SK-N-SH treated with all-trans-retinoic acid at 6 μM for 48 hours (cell line): ENCODE results near the gene AKAP9.
"Not testable (repeated sequence)": the region's sequence is repeated elsewhere in the genome, so short reads cannot be mapped to it uniquely, and the experiment has no call there.

Experiments used
- CREB5 ChIP-seq: fragments of 250-450 bp; sonication (Bioruptor Pico); IDR thresholded peaks from 2 replicates; pipeline ENCODE4 v1.5.1; 2020; ENCODE audit warnings: low read depth, mild to moderate bottlenecking, moderate library complexity
- GLIS3 ChIP-seq: fragments of 250-450 bp; sonication (Bioruptor Pico); IDR thresholded peaks from 2 replicates; pipeline ENCODE4 v1.5.0; 2020; ENCODE audit warnings: mild to moderate bottlenecking, moderate library complexity
- PATZ1 ChIP-seq: fragments of 250-450 bp; sonication (Bioruptor Pico); IDR thresholded peaks from 2 replicates; pipeline ENCODE4 v1.8.0; 2020; ENCODE audit warnings: mild to moderate bottlenecking, moderate library complexity, borderline replicate concordance
- RARB ChIP-seq: fragments of 250-450 bp; sonication (Bioruptor Pico); IDR thresholded peaks from 2 replicates; pipeline ENCODE4 v1.8.0; 2021; ENCODE audit warnings: mild to moderate bottlenecking, moderate library complexity
- SNAI2 ChIP-seq: fragments of 250-450 bp; sonication (Bioruptor Pico); IDR thresholded peaks from 2 replicates; pipeline ENCODE4 v1.5.0; 2020; ENCODE audit warnings: mild to moderate bottlenecking, moderate library complexity
- ZNF70 ChIP-seq: fragments of 450-650 bp; formaldehyde crosslinking; IDR thresholded peaks from 2 replicates; pipeline ENCODE4 v1.5.0; 2020; ENCODE audit warnings: mild to moderate bottlenecking, moderate library complexity

- TF ChIP-seq ZNF70 (CRISPR knock-in tag); GLIS3; CREB5 (CRISPR knock-in tag); RARB (CRISPR knock-in tag); PATZ1; SNAI2 (CRISPR knock-in tag): not testable (repeated sequence)
These were observed 202.7 kb downstream of the AKAP9 start for GRCh38 chr7:92143192-92143880.
